H1 (cell line): ENCODE measurements around the gene ITGA5.

ENCODE experiments used
- BRCA1 ChIP-seq: IDR thresholded peaks from 2 replicates; pipeline ENCODE4 v1.6.1; 2012; ENCODE audit warnings: low read depth, low read length, improper control_type of control experiment
- CREB1 ChIP-seq: IDR thresholded peaks from 2 replicates; pipeline ENCODE4 v1.6.1; 2012; ENCODE audit warnings: inconsistent platforms
- CTCF ChIP-seq, 3 experiments: IDR thresholded peaks; 1 replicate in 2 of 3; 2 replicates in 1 of 3; pipeline versions ENCODE4 v1.5.1 to v1.6.1; 2011; ENCODE audit warnings: low read length in 3 of 3, mild to moderate bottlenecking in 3 of 3, inconsistent platforms in 2 of 3, low read depth in 1 of 3, moderate library complexity in 1 of 3; ENCODE audit not compliant: insufficient read depth in 1 of 3; ENCODE audit errors: control extremely low read depth in 1 of 3
- HDAC2 ChIP-seq, 2 experiments: fragments of 300-600 bp in 1 of 2; sonication (generic) in 1 of 2; IDR thresholded peaks; 2 replicates each; pipeline ENCODE4 v1.6.1; 2011 to 2012; ENCODE audit warnings: low read depth in 2 of 2, low read length in 2 of 2, mild to moderate bottlenecking in 2 of 2, moderate library complexity in 2 of 2, borderline replicate concordance in 1 of 2, inconsistent platforms in 1 of 2
- POLR2A ChIP-seq, 2 experiments: IDR thresholded peaks; 1 replicate in 1 of 2; 2 replicates in 1 of 2; pipeline ENCODE4 v1.6.1; 2011; ENCODE audit warnings: low read depth in 2 of 2, low read length in 2 of 2, mild to moderate bottlenecking in 2 of 2; ENCODE audit errors: control extremely low read depth in 1 of 2
- RAD21 ChIP-seq, 2 experiments: IDR thresholded peaks in 1 of 2; conservative IDR thresholded peaks in 1 of 2; 2 replicates each; pipeline ENCODE4 v1.6.1; 2011; ENCODE audit warnings: low read depth in 2 of 2, low read length in 2 of 2, improper control_type of control experiment in 1 of 2, inconsistent platforms in 1 of 2, mild to moderate bottlenecking in 1 of 2, moderate library complexity in 1 of 2

- no peak for TF ChIP-seq HDAC2 (IDR thresholded peaks at IDR 0.05; ENCODE audit: borderline replicate concordance in 1 of 2, low read depth in 2 of 2, low read length in 2 of 2)
- no peak for TF ChIP-seq RAD21 (IDR thresholded peaks at IDR 0.05 in 1 of 2, conservative IDR thresholded peaks at IDR 0.05 in 1 of 2; ENCODE audit: low read depth in 2 of 2, low read length in 2 of 2)
- TF ChIP-seq CTCF (IDR thresholded peaks at IDR 0.05; ENCODE audit: control extremely low read depth in 1 of 3, insufficient read depth in 1 of 3, low read depth in 1 of 3, low read length in 3 of 3): no peak
- TF ChIP-seq CREB1: no peak
- TF ChIP-seq POLR2A (IDR thresholded peaks at IDR 0.05; ENCODE audit: control extremely low read depth in 1 of 2, low read depth in 2 of 2, low read length in 2 of 2): no peak
- no peak for TF ChIP-seq BRCA1
Observed at GRCh38 chr12:54389607-54390175, 29.4 kb downstream of the ITGA5 start.
